GM21526 (cell line): ENCODE measurements around the gene RBBP4.

Experiments
- ATAC-seq: cut with Tn5 transposase; IDR thresholded peaks from one replicate; pipeline ENCODE4 v1.9.1; 2021; ENCODE audit warnings: moderate library complexity; ENCODE audit not compliant: unreplicated experiment, low FRiP score

RBBP4 gene

DNA sequence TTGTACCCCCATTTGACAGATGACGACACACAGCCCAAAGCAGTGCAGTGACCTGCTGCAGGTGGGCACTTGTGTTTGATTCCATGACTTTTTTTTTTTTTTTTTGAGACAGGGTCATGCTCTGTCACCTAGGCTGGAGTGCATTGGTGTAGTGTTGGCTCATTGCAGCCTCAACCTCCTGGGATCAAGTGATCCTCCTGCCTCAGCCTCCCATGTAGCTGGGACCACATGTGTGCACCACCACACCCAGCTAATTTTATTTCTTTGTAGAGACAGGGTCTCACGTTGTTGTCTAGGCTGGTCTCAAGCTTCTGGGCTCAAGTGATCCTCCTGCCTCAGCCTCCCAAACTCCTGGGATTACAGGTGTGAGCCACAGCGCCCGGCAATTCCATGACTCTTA lies 66.5 kb downstream of the RBBP4 start:
- ATAC-seq, result no peak

GRCh38 chr1:32718036-32718435 lies 67.0 kb downstream of the RBBP4 start:
- no peak for ATAC-seq

DNA sequence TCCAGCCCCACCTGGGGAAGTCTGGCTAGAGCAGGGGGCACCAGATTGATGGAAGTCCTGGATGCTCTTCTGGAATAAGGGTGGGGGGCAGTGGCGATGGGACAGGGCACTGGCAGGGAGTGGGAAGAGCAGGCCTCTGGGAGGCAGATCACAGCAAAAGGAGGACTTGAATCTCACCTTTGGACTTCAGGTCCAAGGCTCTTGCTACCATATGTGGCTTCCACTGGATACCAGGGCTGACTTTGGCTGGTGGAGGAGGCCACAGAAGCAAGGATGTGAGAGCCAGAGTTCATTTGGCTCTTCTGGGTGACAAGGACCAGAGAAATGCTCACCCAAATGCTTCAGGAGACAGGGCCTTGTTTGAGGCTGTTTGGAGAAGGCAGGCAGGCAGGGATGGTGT lies 67.5 kb downstream of the RBBP4 start:
- ATAC-seq, result no peak

DNA sequence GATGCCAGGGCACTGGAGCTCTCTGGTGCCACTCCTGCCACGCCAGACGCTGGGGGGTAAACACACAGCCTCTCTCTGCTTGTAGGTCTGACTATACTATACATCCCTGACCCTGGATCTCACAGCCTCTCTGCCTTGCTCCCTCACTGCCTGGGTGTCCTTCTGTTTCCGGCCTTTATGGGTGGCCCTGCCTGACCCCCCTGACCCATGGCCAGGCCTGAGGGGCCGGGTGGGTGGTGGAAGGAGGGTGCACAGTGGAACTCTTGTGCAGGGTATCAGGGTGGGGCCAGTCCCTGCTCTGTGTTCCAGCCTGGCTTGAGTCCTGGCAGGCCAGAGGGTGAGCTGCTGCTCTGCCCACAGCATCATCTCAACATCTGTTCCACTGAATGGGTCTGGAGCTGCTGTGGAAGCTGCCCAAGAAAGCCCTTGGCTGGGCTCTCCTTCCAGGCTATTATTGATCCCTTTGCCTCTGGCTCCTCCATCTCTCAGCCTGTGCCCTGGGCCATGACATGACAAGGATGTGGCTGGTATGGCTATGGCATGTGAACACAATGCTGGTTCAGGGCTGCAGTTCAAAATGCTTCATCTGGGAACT lies 68.8 kb downstream of the RBBP4 start:
- no peak for ATAC-seq

- no peak for ATAC-seq
These were observed 73.9 kb downstream of the RBBP4 start for GRCh38 chr1:32724678-32725614.

DNA sequence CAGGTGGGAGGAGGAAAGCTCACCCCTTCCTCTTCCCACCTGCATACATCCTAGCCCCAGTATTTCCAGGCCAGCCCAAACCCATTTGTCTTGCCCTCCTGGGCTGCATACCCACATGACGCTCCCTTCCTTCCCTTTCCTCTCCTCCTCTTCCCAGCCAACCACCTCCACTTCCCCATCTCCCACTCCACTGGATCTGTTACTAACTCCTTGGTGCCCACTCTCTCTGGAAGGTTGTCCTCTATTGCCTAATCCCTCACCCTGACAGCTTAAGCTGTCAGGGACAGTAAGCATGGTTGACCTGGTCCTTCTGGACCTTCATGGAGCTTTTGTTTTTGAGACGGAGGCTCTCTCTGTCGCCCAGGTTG lies 74.6 kb downstream of the RBBP4 start:
- no peak for ATAC-seq

GRCh38 chr1:32727876-32728275 lies 76.9 kb downstream of the RBBP4 start:
- no peak for ATAC-seq

- ATAC-seq, result no peak
These were observed 77.5 kb downstream of the RBBP4 start for GRCh38 chr1:32728413-32729077.

DNA sequence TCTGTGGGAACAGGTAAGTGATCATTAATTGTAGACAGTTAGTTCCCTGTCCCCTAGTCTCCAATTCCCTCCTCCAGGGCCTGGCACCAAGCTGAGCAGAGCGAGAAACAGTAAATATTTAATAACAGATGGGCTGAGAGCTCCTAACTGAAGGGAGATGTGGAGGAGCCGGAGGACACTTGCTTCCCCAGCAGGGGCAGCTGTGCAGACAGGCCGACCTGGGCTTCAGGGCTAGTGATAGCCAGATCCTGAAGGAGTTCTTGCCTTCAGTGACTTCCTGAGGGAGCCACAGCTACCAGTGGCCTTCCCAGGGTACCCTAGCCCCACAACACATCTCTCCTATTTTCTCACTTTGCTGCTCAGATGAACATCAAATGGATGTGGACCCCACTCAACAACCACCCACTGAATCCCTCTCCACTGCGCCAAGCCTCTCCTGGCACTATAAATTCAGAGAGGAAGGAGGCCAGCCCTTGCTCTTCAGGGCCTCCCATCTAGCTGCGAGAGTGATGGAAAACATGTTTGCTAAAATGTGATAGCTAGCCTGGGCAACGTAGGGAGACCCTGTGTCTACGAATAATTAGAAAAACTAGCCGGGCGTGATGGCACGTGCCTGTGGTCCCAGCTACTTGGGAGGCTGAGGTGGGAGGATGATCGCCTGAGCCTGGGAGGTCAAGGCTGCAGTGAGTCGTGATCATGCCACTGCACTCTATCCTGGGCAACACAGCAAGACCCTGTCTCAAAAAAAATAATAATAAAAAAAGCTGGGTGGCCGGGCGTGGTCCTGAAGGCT lies 78.4 kb downstream of the RBBP4 start:
- no peak for ATAC-seq

- no peak for ATAC-seq
These were observed 82.7 kb downstream of the RBBP4 start for GRCh38 chr1:32733582-32734321.
